Thyroid gland (tissue), 4 donors: ENCODE measurements around the gene MYDGF.

Experiments used
- POLR2A ChIP-seq, 2 donors: fragments of 450-650 bp; IDR thresholded peaks; one replicate each; pipeline ENCODE4 v1.6.1; 2017; ENCODE audit warnings: antibody characterized with exemption in 2 of 2, mild to moderate bottlenecking in 2 of 2, moderate library complexity in 1 of 2
- TF ChIP-seq, protein P1 (sequence below), 6 experiments: fragments of 200-600 bp in 3 of 6; fragments of 450-650 bp in 3 of 6; sonication (generic) in 3 of 6; IDR thresholded peaks; one replicate each; pipeline ENCODE4 v1.5.1; 2016 to 2019; ENCODE audit warnings: antibody characterized with exemption in 6 of 6, mild to moderate bottlenecking in 2 of 6, inconsistent platforms in 1 of 6, moderate library complexity in 1 of 6

DNA sequence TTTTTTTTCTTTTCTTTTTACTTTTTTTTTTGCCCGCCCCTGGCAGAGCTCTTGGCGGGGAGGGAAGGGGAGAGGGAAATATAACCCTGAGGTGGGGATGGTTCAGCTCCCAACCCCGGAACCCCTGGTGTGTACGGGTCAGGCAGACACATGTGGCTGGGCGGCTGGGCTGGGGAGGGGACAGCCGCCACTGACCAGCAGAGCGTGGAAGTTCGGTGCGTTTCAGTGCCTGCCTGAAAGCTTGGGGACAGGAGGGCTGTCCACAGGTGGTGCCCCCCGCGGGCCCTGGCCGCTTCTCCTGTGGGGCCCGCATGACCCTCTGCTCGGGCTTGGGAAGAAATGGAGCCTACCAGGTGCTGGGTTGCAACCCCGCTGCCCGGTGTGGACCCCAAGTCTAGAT is 5.2 kb upstream of the MYDGF start:
- no peak for TF ChIP-seq POLR2A (IDR thresholded peaks at IDR 0.05)
- TF ChIP-seq, protein P1, sequence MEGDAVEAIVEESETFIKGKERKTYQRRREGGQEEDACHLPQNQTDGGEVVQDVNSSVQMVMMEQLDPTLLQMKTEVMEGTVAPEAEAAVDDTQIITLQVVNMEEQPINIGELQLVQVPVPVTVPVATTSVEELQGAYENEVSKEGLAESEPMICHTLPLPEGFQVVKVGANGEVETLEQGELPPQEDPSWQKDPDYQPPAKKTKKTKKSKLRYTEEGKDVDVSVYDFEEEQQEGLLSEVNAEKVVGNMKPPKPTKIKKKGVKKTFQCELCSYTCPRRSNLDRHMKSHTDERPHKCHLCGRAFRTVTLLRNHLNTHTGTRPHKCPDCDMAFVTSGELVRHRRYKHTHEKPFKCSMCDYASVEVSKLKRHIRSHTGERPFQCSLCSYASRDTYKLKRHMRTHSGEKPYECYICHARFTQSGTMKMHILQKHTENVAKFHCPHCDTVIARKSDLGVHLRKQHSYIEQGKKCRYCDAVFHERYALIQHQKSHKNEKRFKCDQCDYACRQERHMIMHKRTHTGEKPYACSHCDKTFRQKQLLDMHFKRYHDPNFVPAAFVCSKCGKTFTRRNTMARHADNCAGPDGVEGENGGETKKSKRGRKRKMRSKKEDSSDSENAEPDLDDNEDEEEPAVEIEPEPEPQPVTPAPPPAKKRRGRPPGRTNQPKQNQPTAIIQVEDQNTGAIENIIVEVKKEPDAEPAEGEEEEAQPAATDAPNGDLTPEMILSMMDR (IDR thresholded peaks at IDR 0.05), result no peak
